ENCODE results near the gene OR8A1. TPM values are rescaled to one million over a fixed set of nuclear protein-coding genes. Genes with fewer than 3 reads are reported as not detected.

The OR8A1 gene
- total RNA-seq, 1 experiment from 2014 or later: not detected

- Mint-ChIP-seq H3K4me1 (ENCODE audit: low read depth, unreplicated experiment) (peaks cover 43% of the 10 kb centered on the region), H3K27me3 (ENCODE audit: insufficient read depth, unreplicated experiment) (peaks cover under 1% of the 10 kb centered on the region), H3K36me3 (ENCODE audit: insufficient read depth, unreplicated experiment) (peaks cover 16% of the 10 kb centered on the region), H3K4me3 (ENCODE audit: unreplicated experiment) (no peak overlapping the region), H3K27ac (ENCODE audit: unreplicated experiment) (no peak overlapping the region), H3K9me3 (ENCODE audit: unreplicated experiment) (peaks cover 11% of the 10 kb centered on the region)
- BruUV-seq (replicated peaks): no TSS peak
- Histone ChIP-seq H3K36me3 (ENCODE audit: control insufficient read depth, insufficient read depth, low read length) (no peaks in the 10 kb centered on the region), H3K4me3 (ENCODE audit: low read depth, low read length) (no peak overlapping the region), H3K9me3 (no peaks in the 10 kb centered on the region), H3K27me3 (replicated peaks; ENCODE audit: control insufficient read depth, insufficient read depth, low read length) (no peaks in the 10 kb centered on the region), H3K4me1 (peaks cover 25% of the 10 kb centered on the region)
- intact Hi-C loops (cut with micrococcal nuclease; ENCODE audit: unreplicated experiment): no loop called here
- no peak for DNase-seq
- no peak for TF ChIP-seq CTCF (IDR thresholded peaks at IDR 0.05; ENCODE audit: insufficient read depth in 1 of 2, low read depth in 1 of 2, low read length in 1 of 2, severe bottlenecking in 1 of 2, unreplicated experiment in 1 of 2)
- ChIA-PET CTCF (interaction anchor here (0.7 kb wide), 1 partner anchor 1257 kb away, joined by 3 read pairs; no protein-coding TSS in a partner anchor), POLR2A (interaction anchor here (0.5 kb wide), 1 partner anchor 1565 kb away, joined by 4 read pairs; no protein-coding TSS in a partner anchor)
These were observed 49.1 kb downstream of the OR8A1 start for GRCh38 chr11:124618863-124619262.

Other genes starting within 250 kb of the OR8A1 start
- not detected in 2 replicates for gene OR8D2, start 249.8 kb upstream of the OR8A1 start, total RNA-seq (2022)
- gene OR8B2, start 185.5 kb upstream of the OR8A1 start, total RNA-seq (2022): not detected in 2 replicates
- gene OR8B3, start 171.0 kb upstream of the OR8A1 start, total RNA-seq (2022): not detected in 2 replicates
- not detected in 2 replicates for gene OR8B4, start 145.1 kb upstream of the OR8A1 start, total RNA-seq (2022)
- gene OR8B8, start 124.3 kb upstream of the OR8A1 start, total RNA-seq (2022): not detected in 2 replicates
- not detected in 2 replicates for gene OR8B12, start 26.3 kb upstream of the OR8A1 start, total RNA-seq (2022)
- not detected in 2 replicates for gene PANX3, start 41.4 kb downstream of the OR8A1 start, total RNA-seq (2022)
- gene TBRG1, start 52.9 kb downstream of the OR8A1 start, total RNA-seq (2022): 71.5 and 72.0 TPM in 2 replicates
- 33.7 and 34.1 TPM in 2 replicates for gene SIAE, start 103.7 kb downstream of the OR8A1 start, total RNA-seq (2022)
- 3.7 and 4.2 TPM in 2 replicates for gene SPA17, start 103.9 kb downstream of the OR8A1 start, total RNA-seq (2022)
- gene NRGN, start 169.9 kb downstream of the OR8A1 start, total RNA-seq (2022): 5.7 and 7.8 TPM in 2 replicates
- 0.28 TPM in 1 of 2 replicates, not detected in the other for gene VSIG2, start 182.3 kb downstream of the OR8A1 start, total RNA-seq (2022)
- gene ESAM, start 192.3 kb downstream of the OR8A1 start, total RNA-seq (2022): 5.3 and 6.1 TPM in 2 replicates
- gene MSANTD2, start 230.4 kb downstream of the OR8A1 start, total RNA-seq (2022): 28.3 and 33.2 TPM in 2 replicates

Measured in Caco-2 (cell line).